Measurements from ENCODE around the gene DDX21. TPM values are rescaled to one million over a fixed set of nuclear protein-coding genes. Genes with fewer than 3 reads are reported as not detected.
A peak's percentile ranks its signal among the peaks of the same experiment; 100 is the strongest.
"Not testable (repeated sequence)": the region's sequence is repeated elsewhere in the genome, so short reads cannot be mapped to it uniquely, and the experiment has no call there.

DDX21 gene
- total RNA-seq, 1 donor from 2014 or later = 54.1 TPM

DNA sequence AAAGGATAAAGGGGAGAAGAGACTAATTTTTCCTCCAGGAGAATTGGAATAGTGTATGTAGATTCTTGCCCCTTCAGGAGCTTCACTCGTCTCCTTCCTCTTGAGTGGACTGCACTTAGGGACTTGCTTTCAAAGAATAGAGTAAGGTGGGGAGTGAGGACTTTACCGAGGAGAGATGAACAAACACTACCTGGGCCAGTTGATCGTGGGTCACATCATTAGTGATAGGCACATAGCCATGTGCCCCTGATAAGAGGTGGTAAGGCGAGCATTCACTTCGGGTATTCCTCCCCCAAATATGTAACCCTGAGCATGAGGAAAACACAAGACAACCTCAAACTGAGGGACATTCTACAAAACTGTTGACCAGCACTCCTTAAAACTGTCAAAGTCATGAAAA lies 18.0 kb downstream of the DDX21 start:
- no peak for TF ChIP-seq CTCF (IDR thresholded peaks at IDR 0.05)
- H3K36me3 Mint-ChIP-seq (ENCODE audit: unreplicated experiment) = peaks cover 56% of the 10 kb centered on the region
- no peaks in the 10 kb centered on the region for H3K9me3 Mint-ChIP-seq (ENCODE audit: unreplicated experiment)
- H3K4me3 Mint-ChIP-seq (ENCODE audit: unreplicated experiment) = no peak overlapping the region
- no peaks in the 10 kb centered on the region for H3K27me3 Mint-ChIP-seq (ENCODE audit: unreplicated experiment)
- H3K4me1 Mint-ChIP-seq (ENCODE audit: unreplicated experiment) = no peaks in the 10 kb centered on the region
- DNase-seq (ENCODE audit: extremely low spot score, unreplicated experiment) = no peak
- no peak overlapping the region for H3K27ac Mint-ChIP-seq (ENCODE audit: unreplicated experiment)

GRCh38 chr10:68975936-68976473 lies 20.0 kb downstream of the DDX21 start:
- H3K36me3 Mint-ChIP-seq (ENCODE audit: unreplicated experiment) = peaks cover 54% of the 10 kb centered on the region
- H3K9me3 Mint-ChIP-seq (ENCODE audit: unreplicated experiment); H3K27ac Mint-ChIP-seq (ENCODE audit: unreplicated experiment); DNase-seq (ENCODE audit: extremely low spot score, unreplicated experiment); H3K4me1 Mint-ChIP-seq (ENCODE audit: unreplicated experiment); H3K27me3 Mint-ChIP-seq (ENCODE audit: unreplicated experiment); H3K4me3 Mint-ChIP-seq (ENCODE audit: unreplicated experiment): not testable (repeated sequence)

GRCh38 chr10:68979738-68980137 lies 23.8 kb downstream of the DDX21 start:
- DNase-seq (ENCODE audit: extremely low spot score, unreplicated experiment); H3K4me1 Mint-ChIP-seq (ENCODE audit: unreplicated experiment); H3K4me3 Mint-ChIP-seq (ENCODE audit: unreplicated experiment); H3K27ac Mint-ChIP-seq (ENCODE audit: unreplicated experiment); H3K27me3 Mint-ChIP-seq (ENCODE audit: unreplicated experiment); H3K9me3 Mint-ChIP-seq (ENCODE audit: unreplicated experiment): not testable (repeated sequence)
- peaks cover 48% of the 10 kb centered on the region for H3K36me3 Mint-ChIP-seq (ENCODE audit: unreplicated experiment)

DNA sequence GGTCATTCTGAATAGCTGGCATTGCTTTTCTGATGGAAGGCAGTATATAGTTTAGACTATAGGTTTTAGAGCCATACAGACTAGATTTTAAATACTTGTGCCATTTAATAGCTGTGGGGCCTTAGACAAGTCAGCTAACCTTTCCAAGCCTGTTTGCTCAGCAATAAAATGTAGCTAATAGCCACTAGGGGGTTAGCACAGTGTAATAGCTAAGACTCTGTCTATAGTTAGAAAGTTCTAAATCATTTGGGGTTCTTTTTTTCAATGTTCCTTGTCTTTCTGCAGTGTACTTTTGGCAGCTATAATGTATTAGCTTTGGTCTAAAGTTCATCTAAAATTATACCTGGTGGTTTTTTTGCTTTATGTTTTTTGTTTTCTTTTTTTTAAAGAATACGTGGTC lies 25.1 kb downstream of the DDX21 start:
- no peak overlapping the region for H3K27ac Mint-ChIP-seq (ENCODE audit: unreplicated experiment)
- no peaks in the 10 kb centered on the region for H3K9me3 Mint-ChIP-seq (ENCODE audit: unreplicated experiment)
- no peaks in the 10 kb centered on the region for H3K27me3 Mint-ChIP-seq (ENCODE audit: unreplicated experiment)
- H3K36me3 Mint-ChIP-seq (ENCODE audit: unreplicated experiment) = peaks cover 46% of the 10 kb centered on the region
- H3K4me3 Mint-ChIP-seq (ENCODE audit: unreplicated experiment) = no peak overlapping the region
- H3K4me1 Mint-ChIP-seq (ENCODE audit: unreplicated experiment) = no peaks in the 10 kb centered on the region
- peak; percentile 36 for TF ChIP-seq CTCF (IDR thresholded peaks at IDR 0.05)
- DNase-seq (ENCODE audit: extremely low spot score, unreplicated experiment) = no peak

GRCh38 chr10:68982389-68982788 lies 26.4 kb downstream of the DDX21 start:
- no peaks in the 10 kb centered on the region for H3K27me3 Mint-ChIP-seq (ENCODE audit: unreplicated experiment)

DNA sequence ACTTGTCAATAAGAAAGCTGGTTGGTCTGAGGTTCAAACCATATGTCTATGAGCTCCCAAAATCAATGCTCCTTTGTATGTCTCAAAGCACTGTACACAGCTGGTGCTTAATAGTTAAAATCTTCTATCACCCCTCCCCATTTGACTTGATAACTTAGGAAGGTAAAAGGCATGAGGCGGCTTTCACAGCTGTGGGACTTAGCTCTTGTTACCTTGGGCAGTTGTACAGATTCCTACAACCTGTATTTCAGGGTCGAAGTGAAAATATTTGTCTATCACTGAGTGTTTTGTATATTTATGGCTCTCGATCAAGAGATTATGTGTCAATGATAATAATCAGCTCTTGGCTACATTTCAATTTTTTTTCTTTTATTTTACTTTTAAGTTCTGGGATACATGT lies 31.6 kb downstream of the DDX21 start:
- Mint-ChIP-seq H3K27me3 (ENCODE audit: unreplicated experiment) (no peaks in the 10 kb centered on the region), H3K36me3 (ENCODE audit: unreplicated experiment) (peaks cover 19% of the 10 kb centered on the region), H3K9me3 (ENCODE audit: unreplicated experiment) (no peaks in the 10 kb centered on the region), H3K4me3 (ENCODE audit: unreplicated experiment) (no peak overlapping the region), H3K4me1 (ENCODE audit: unreplicated experiment) (peaks cover 40% of the 10 kb centered on the region), H3K27ac (ENCODE audit: unreplicated experiment) (peak overlapping the region; percentile 93)
- DNase-seq (ENCODE audit: extremely low spot score, unreplicated experiment) = no peak
- TF ChIP-seq CTCF (IDR thresholded peaks at IDR 0.05) = no peak

More at GRCh38 chr10:68982389-68982788, 26.4 kb downstream of the DDX21 start:
- Mint-ChIP-seq H3K9me3 (ENCODE audit: unreplicated experiment) (no peaks in the 10 kb centered on the region), H3K36me3 (ENCODE audit: unreplicated experiment) (peaks cover 41% of the 10 kb centered on the region), H3K4me3 (ENCODE audit: unreplicated experiment) (no peak overlapping the region), H3K4me1 (ENCODE audit: unreplicated experiment) (no peaks in the 10 kb centered on the region), H3K27ac (ENCODE audit: unreplicated experiment) (no peak overlapping the region)
- TF ChIP-seq CTCF (IDR thresholded peaks at IDR 0.05) = no peak
- DNase-seq (ENCODE audit: extremely low spot score, unreplicated experiment) = no peak

All from osteocyte (in vitro differentiated cells).